Keratinocyte (primary cell): Measurements from ENCODE around the gene ELAPOR1. TPM values are rescaled to one million over a fixed set of nuclear protein-coding genes. Genes with fewer than 3 reads are reported as not detected.

ENCODE experiments used
- DNase-seq: peaks from one replicate; pipeline ENCODE4 v3.0.0-alpha.2; 2011; ENCODE audit warnings: low read depth, missing footprints, low spot score
- FAIRE-seq: peaks from 2 replicates; lab custom pipeline; 2011; peaks lifted over from hg19 to GRCh38; lab: Jason Lieb, UNC
- H2AFZ ChIP-seq: 2 replicates; pipeline ENCODE4 v1.6.0; 2012; ENCODE audit warnings: low read length, control low read depth, inconsistent platforms; ENCODE audit not compliant: control insufficient read depth
- H3K27ac ChIP-seq: 2 replicates; pipeline ENCODE4 v1.5.1; 2011; ENCODE audit warnings: low read length; ENCODE audit not compliant: control insufficient read depth, insufficient read depth
- H3K27me3 ChIP-seq: 3 replicates; pipeline ENCODE4 v1.6.0; 2011; ENCODE audit warnings: low read length; ENCODE audit not compliant: control insufficient read depth, insufficient read depth; ENCODE audit errors: extremely low read depth
- H3K36me3 ChIP-seq, 2 experiments: 2 replicates in 1 of 2; 3 replicates in 1 of 2; pipeline ENCODE4 v1.5.1; 2011; ENCODE audit warnings: low read length in 2 of 2, mild to moderate bottlenecking in 1 of 2; ENCODE audit not compliant: control insufficient read depth in 2 of 2, insufficient read depth in 2 of 2; ENCODE audit errors: extremely low read depth in 1 of 2
- H3K4me1 ChIP-seq: 3 replicates; pipeline ENCODE4 v1.5.1; 2011; ENCODE audit warnings: low read length; ENCODE audit not compliant: control insufficient read depth, insufficient read depth; ENCODE audit errors: extremely low read depth
- H3K4me2 ChIP-seq: 3 replicates; pipeline ENCODE4 v1.6.0; 2011; ENCODE audit warnings: low read depth, low read length; ENCODE audit not compliant: control insufficient read depth, insufficient read depth; ENCODE audit errors: extremely low read depth
- H3K4me3 ChIP-seq, 3 experiments: fragments of 200-600 bp in 1 of 3; sonication (generic) in 1 of 3; 2 replicates in 2 of 3; 3 replicates in 1 of 3; pipeline ENCODE4 v1.5.1; 2011 to 2016; ENCODE audit warnings: low read length in 3 of 3, mild to moderate bottlenecking in 3 of 3, control low read depth in 2 of 3, inconsistent platforms in 1 of 3, low read depth in 1 of 3, mixed read lengths in 1 of 3, mixed run types in 1 of 3, moderate library complexity in 1 of 3; ENCODE audit not compliant: control insufficient read depth in 2 of 3, insufficient read depth in 2 of 3; ENCODE audit errors: extremely low read depth in 1 of 3
- H3K79me2 ChIP-seq: 2 replicates; pipeline ENCODE4 v1.6.0; 2012; ENCODE audit warnings: low read length; ENCODE audit not compliant: control insufficient read depth, insufficient read depth
- H3K9ac ChIP-seq: 3 replicates; pipeline ENCODE4 v1.6.0; 2011; ENCODE audit warnings: low read length; ENCODE audit not compliant: control insufficient read depth, insufficient read depth; ENCODE audit errors: extremely low read depth
- H3K9me1 ChIP-seq: 3 replicates; pipeline ENCODE4 v1.6.0; 2011; ENCODE audit warnings: low read length; ENCODE audit not compliant: control insufficient read depth, insufficient read depth; ENCODE audit errors: extremely low read depth
- H3K9me3 ChIP-seq: 2 replicates; pipeline ENCODE4 v1.5.1; 2012; ENCODE audit warnings: low read depth, low read length; ENCODE audit not compliant: control insufficient read depth
- H4K20me1 ChIP-seq: 3 replicates; pipeline ENCODE4 v1.6.0; 2011; ENCODE audit warnings: low read length; ENCODE audit not compliant: control insufficient read depth, insufficient read depth; ENCODE audit errors: extremely low read depth
- CTCF ChIP-seq, 3 experiments: IDR thresholded peaks in 1 of 3; conservative IDR thresholded peaks in 1 of 3; optimal IDR thresholded peaks in 1 of 3; 2 replicates in 2 of 3; 3 replicates in 1 of 3; pipeline versions ENCODE3 to v1.5.1; 2011; ENCODE audit warnings: low read length in 3 of 3, mild to moderate bottlenecking in 3 of 3, moderate library complexity in 2 of 3, control low read depth in 1 of 3, inconsistent platforms in 1 of 3; ENCODE audit not compliant: insufficient read depth in 2 of 3; ENCODE audit errors: extremely low read depth in 1 of 3
- EZH2 ChIP-seq: IDR thresholded peaks from one replicate; pipeline ENCODE4 v1.6.1; 2012; ENCODE audit warnings: inconsistent platforms, mild to moderate bottlenecking, low read length, moderate library complexity
- dilution Hi-C: fragments of 300-500 bp; cut with MboI; formaldehyde crosslinking; loops from one replicate; pipeline ENCODE4 v1.7.0; 2020; ENCODE audit warnings: low sequenced_read_pairs; ENCODE audit not compliant: extremely low pct_ligation_motif_present
- polyA plus RNA-seq, 5 experiments: library from polyadenylated mRNA; depleted of rRNA in 3 of 5; stranded (reverse) in 3 of 5; stranded (forward) in 1 of 5; unstranded in 1 of 5; fragments of >200 nt; gene quantifications; 1 replicate in 1 of 5; 2 replicates in 3 of 5; 3 replicates in 1 of 5; pipeline versions ENCODE4 v1.2.1 to v1.2.3, GENCODE V29; 2011 to 2012; ENCODE audit warnings: missing spikeins in 2 of 5, low read depth in 1 of 5, low replicate concordance in 1 of 5

ELAPOR1 gene
- polyA plus RNA-seq, 1 donor (not counting 4 experiments of a cell fraction or from before 2014, with no cell fraction given): 0.24 TPM

DNA sequence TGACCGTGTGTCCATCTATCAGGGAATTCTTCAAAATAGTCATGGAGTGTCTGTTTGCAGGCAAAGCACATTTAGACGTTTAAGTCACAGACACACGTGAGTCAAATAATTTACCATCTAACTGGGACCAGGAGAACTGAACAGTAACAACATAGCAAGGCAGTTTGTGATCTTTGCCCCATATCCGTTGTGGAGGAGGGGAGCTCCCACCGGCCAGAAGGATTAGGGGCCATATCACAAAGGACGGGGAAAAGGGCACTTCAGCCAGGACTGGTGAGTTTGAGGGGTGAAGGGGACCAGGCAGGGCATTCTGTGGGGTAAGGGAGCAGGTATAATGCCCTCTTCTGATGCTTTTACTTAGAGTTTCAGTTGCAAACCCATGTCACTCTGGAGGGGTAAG is 22.9 kb downstream of the ELAPOR1 start:
- Histone ChIP-seq H3K36me3 (no peaks in the 10 kb centered on the region), H3K9me3 (no peaks in the 10 kb centered on the region), H3K27me3 (no peaks in the 10 kb centered on the region), H3K4me1 (no peaks in the 10 kb centered on the region), H3K27ac (no peak overlapping the region), H3K9ac (no peak overlapping the region), H3K79me2 (no peaks in the 10 kb centered on the region), H3K9me1 (no peaks in the 10 kb centered on the region), H2AFZ (no peak overlapping the region), H4K20me1 (no peaks in the 10 kb centered on the region), H3K4me3 (no peak overlapping the region), H3K4me2 (no peak overlapping the region)
- dilution Hi-C loops: no loop called here
- DNase-seq (no peak), FAIRE-seq (no peak)
- TF ChIP-seq CTCF (optimal IDR thresholded peaks at IDR 0.05 in 1 of 3, IDR thresholded peaks at IDR 0.05 in 1 of 3, conservative IDR thresholded peaks at IDR 0.05 in 1 of 3; ENCODE audit: extremely low read depth in 1 of 3, insufficient read depth in 2 of 3, low read length in 3 of 3) (no peak), EZH2 (no peak)

DNA sequence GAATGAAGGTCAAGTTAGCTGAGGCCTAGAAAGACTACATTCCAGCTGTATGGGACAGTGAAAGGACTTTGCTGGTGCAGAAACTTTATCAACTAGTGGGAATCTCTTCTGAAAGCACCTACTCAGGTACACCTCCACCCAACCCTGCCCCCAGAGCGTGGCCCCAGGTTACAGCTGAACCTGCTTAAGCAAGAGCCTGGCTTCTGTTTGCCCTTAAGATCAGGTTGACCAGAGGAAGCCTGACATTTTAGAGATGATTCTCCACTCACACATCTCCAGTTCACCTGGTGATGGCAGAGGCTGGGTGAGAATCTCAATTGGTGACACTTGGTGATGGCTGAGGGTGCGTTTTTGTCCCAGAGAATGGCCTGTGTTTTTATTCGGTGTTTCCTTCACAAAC is 24.0 kb downstream of the ELAPOR1 start:
- no peaks in the 10 kb centered on the region for H3K36me3 ChIP-seq
- DNase-seq (no peak), FAIRE-seq (no peak)
- no peak overlapping the region for H3K9ac ChIP-seq
- no peaks in the 10 kb centered on the region for H3K27me3 ChIP-seq
- H3K9me3 ChIP-seq: no peaks in the 10 kb centered on the region
- no peaks in the 10 kb centered on the region for H4K20me1 ChIP-seq
- no peak overlapping the region for H3K4me3 ChIP-seq
- no peaks in the 10 kb centered on the region for H3K9me1 ChIP-seq
- H3K4me1 ChIP-seq: no peaks in the 10 kb centered on the region
- TF ChIP-seq EZH2 (no peak), CTCF (optimal IDR thresholded peaks at IDR 0.05 in 1 of 3, IDR thresholded peaks at IDR 0.05 in 1 of 3, conservative IDR thresholded peaks at IDR 0.05 in 1 of 3; ENCODE audit: extremely low read depth in 1 of 3, insufficient read depth in 2 of 3, low read length in 3 of 3) (no peak)
- no peak overlapping the region for H3K4me2 ChIP-seq
- no peaks in the 10 kb centered on the region for H3K79me2 ChIP-seq
- H3K27ac ChIP-seq: no peak overlapping the region
- H2AFZ ChIP-seq: no peak overlapping the region
- dilution Hi-C loops: no loop called here
